GM19240 (cell line): ENCODE measurements around the gene TBC1D16.
"Not testable (repeated sequence)": the region's sequence is repeated elsewhere in the genome, so short reads cannot be mapped to it uniquely, and the experiment has no call there.

ENCODE experiments used
- DNase-seq: peaks from one replicate; pipeline ENCODE4 v3.0.0; 2011; ENCODE audit warnings: low spot score; ENCODE audit not compliant: insufficient read length

TBC1D16 gene

DNA sequence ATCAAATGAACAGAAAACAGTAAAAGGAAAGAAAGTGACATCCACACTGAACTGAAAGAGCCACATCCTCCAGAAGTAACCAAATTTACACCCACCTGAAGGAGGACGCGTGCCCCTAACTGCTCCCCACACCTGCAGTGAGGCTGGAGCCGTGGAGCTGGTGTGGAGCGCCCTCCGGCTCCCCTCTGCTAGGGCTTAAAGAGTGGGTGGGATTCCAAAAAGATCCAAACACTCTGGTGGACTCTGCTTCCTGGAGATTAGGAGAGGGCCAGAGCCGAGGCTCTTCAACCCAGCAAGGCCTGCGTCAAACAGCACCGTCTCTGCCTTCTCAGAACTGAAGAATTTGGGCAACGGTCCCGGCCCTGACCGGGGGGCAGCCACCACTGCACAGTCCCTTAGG is 16.0 kb upstream of the TBC1D16 start:
- no peak for DNase-seq

DNA sequence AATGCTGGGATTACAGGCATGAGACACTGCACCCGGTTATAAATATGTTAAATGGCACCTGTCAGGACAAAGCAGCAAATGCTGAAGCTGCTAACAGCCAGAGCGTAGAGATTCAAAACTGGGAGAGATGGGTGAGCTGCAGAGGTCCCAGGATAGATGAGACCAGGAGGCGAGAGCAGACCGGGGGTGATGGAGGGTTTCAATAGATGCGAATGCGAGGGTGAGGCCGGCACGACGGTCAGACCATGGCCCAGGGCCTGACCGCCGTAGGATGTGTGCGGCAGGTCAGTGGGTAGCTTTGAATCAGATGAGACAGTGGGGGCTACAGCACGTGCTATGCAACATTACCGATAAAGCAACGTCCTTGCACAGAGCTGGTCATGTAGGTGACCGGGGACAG is 15.0 kb upstream of the TBC1D16 start:
- no peak for DNase-seq

DNA sequence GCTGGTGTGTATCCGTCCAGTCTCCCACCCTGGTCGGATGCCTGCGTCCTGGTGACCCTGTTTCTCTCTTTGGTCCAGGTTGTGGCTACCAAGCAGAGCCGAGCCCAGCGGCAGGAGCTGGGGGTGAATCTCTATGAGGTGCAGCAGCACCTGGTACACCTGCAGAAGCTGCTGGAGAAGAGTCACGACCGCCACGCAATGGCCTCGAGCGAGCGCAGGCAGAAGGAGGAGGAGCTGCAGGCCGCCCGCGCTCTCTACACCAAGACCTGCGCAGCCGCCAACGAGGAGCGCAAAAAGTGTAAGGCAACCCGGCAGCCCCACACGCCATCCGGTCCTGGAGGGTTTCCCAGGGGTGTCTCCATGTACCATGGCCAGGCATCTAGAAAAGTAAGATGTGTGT is 14.3 kb upstream of the TBC1D16 start:
- no peak for DNase-seq

DNA sequence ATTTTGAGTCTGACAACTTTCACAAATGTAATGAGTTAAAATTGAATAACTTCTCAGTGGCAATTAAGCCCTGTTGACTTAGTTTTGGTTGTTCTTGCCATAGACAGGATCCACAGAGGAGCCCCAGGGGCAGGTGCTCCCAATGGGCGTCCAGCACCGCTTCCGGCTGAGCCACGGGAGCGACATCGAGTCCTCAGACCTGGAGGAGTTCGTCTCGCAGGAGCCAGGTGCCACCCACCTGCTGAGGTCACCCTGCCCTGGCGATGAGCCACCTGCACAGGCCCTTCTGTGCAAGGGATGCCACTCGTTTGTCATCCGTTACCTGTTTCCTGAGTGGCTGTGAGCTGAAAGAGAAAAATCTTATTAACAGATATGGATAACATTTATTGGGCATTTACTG is 11.5 kb upstream of the TBC1D16 start:
- no peak for DNase-seq

- not testable (repeated sequence) for DNase-seq
These were observed 11.0 kb upstream of the TBC1D16 start for GRCh38 chr17:80046709-80047108.

GRCh38 chr17:80045703-80046102 is 10.0 kb upstream of the TBC1D16 start:
- DNase-seq = no peak

DNA sequence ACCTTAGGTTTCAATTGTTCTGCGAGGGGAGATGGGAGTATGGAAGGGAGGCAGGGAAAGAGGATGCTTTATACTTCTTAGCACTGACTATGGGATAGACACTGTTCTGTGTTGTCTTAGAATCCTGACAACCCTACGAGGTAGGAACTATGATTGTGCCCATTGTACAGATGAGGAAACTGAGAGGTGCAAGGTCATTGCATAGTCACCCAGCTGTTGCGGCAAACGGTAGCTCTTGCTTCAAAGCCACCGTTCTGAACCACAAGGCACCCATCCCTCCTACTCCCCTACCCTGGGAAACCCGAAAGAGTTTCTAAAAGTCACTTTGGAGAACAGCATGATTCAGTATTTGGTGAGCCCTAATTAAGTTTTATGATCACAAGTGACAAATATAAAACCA is 8.3 kb upstream of the TBC1D16 start:
- no peak for DNase-seq

DNA sequence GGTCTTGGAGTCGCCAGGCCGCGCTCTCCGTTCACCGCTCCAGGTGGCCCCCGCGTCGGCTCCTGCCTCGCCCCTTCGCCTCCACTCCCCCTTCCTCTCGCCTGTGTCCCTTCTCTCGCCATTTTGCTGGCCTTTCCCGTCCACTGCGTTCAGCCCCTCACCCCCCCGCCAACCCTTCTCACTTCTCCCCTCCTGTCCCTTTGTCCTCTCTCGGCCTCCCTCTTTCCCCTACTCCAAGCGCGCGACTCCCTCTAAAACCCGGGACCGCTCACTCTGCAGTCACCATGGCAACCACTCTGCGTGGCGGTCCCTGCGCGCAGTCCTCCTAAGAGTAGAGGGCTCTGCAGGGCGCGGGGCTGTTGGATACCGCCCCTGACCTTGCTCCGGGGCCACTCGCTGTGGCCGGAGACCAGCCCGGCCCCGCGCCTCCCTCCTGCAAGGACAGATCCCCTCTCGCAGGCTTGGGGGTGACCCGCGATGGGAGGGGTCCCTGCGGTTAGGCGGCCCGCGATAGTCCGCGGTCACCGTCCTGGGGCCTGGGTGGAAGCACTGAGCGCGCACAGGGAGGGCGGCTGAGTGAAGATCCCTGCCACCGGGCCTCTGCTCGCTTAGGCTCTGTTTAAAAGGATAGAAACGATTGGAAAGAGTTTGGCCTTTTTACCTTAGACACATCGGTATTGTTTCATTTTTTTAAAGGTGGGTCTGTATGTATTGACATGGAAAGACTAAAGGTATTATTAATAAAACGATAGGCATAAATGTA is 1.2 kb upstream of the TBC1D16 start:
- DNase-seq = no peak

DNA sequence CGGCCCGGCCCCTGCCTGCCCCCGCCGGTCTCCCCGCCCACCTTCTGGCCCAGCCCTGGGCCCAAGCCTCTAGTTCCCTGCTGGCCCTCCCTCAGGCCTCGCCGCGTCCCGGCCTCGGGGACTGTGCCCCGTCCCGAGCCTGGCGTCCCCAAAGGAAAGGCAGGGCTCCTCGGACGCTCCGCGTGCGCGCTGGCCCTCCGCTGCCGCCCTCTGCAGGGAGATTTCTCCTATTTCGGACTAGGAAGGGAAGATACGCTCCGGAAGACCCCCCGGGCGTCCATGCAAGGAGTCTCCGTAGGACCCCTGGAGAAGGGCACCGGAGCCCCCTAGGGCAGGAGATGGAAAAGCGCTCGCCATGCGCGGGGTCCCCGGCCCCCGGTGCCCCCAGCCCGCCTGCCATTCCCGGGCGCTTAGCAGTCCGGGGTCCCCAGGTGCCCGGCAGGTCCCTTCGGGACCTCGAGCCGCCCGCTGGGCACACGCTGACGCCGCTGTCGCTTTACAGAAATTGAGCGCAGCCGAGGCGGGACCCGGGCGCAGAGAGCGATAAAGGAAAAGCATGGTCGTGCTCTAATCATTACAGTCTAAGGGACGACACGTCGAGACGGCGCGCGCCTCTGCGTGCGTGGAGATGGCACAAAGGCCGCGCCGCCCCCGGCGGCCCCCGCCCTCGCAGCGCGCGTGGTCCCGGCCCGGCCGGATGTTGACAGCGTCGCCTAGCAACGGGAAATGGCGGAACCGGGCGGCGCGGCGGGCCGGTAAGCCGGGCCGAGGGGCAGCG is 454 bp upstream of the TBC1D16 start, which contains the start of gene CCDC40:
Gene CCDC40, plus strand, starts transcription at position 706 of the 778 bp plus-strand sequence. Its CDS starts 21 bp downstream, at position 727.
- peak; percentile 43 for DNase-seq

DNA sequence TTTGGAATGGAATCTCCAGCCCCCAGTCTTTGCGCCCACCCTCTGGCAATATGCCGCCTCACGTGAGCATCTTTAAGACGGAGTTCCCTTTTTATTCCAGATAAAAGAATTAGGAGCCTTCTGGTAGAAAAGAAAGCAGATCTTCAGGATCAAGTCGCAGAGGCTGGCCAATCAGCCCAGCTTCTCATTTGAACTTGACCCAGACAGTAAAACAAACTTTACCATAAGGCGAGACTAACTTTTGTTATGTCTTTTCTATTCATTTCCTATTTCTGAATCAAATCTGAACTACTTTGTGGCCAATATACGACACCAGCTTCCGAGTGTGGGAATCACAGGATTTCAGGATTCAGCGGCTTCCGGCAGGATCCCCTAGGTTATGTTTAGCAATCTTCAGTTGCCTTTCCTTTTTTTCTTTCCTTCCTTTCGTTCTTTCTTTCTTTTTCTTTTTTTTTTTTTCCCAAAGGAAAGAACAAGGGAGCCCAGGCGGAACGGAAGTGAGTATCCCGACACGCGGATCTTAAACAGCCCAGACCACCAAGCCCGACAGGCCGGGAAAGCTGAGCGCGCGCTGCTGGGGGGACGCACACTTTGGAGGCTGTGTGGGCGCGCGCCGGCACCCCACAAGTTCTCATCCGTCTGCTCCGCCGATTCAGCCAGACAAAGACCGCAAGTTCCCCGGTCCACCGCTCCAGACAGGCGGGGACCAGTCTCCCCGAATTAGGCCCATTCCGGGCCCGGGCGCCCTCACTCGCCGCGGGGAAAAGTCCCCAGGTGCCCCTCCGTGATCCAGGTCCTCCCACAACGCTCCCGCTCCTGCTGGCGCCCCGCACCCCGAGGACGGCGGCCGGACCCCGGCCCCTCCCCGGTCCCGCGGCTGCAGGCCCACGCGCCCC is 633 bp downstream of the TBC1D16 start:
- DNase-seq = no peak

DNA sequence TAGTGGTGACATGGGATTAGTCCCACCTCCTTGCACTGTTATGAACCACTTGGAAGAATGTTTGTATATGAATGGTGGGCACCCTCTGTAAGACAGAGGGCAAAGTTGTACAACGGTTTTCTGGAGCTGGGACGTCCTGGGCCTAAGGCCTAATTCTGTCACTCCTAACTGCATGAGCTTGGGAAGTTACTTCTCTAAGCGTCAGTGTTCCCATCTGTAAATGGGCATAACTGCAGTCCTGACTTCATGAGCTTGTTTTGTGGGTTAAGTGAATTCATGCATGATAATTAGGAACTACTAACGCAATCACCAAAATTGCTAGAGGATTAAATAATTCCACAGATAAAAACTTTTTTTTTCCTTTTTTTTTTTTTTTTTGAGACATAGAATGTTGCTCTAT is 1.8 kb downstream of the TBC1D16 start:
- DNase-seq = no peak

GRCh38 chr17:80032614-80033171 is 3.0 kb downstream of the TBC1D16 start:
- no peak for DNase-seq

GRCh38 chr17:80031691-80032430 is 3.8 kb downstream of the TBC1D16 start:
- no peak for DNase-seq

- no peak for DNase-seq
These were observed 4.8 kb downstream of the TBC1D16 start for GRCh38 chr17:80030730-80031410.

GRCh38 chr17:80029258-80029974 is 6.3 kb downstream of the TBC1D16 start:
- DNase-seq = no peak

DNA sequence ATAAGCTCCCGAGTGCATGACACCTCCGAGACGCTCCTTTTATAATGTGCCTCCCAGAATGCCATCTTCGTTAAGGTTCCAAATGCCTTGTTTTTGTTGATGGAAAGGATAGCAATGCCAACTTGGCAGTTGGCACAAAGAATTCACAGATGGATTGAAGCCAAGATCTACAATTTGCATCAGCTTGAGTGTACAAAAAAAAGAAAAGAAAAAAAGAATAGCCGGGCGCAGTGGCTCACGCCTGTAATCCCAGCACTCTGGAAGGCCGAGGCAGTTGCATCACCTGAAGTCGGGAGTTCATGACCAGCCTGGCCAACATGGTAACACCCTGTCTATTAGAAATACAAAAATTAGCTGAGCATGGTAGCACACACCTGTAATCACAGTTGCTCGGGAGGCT is 7.6 kb downstream of the TBC1D16 start:
- DNase-seq = no peak

DNA sequence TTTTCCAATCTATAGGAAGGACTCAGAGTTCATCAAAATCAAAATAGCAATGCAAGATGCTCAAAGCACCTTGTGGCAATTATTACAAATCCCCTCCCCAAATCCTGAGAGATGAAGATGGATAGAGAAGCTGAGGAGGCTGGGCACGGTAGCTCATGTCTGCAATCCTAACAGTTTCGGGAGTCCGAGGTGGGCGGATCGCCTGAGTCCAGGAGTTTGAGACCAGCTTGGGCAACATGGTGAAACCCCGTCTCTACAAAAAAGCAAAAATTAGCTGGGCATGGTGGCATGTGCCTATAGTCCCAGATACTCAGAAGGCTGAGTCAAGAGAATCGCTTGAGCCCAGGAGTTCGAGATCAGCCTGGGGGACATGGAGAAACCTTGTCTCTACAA is 8.6 kb downstream of the TBC1D16 start:
- DNase-seq = no peak

DNA sequence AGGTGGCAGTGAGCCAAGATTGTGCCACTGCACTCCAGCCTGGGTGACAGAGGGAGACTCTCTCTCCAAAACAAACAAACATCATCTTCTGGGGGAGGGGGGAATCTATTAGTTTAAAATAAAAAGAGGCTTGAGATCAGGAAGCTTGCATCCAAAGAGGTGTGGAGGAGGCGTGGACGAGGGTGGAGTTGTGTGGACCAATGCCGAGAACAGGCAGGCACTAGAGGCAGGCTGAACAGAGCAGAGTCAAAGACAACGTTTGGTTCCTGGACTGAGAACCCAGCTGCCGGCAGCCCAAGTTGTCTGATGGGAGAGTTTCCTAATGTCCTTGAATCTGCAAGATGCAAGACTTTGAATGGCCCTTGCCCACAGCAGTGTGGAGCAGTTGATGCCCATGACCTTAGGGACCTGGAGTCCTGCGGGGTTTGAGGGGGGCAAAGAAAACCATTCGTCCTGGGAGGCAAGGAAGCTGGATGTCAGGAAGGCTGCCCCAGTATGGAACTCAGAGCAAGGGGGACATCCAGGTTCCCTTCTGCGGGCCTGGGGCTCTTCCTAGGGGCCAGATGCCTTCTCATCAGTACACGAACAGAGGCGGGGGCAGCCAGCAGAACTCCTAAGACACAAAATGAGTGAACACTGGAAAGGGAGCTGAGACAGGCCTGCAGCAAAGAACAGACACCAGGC is 9.2 kb downstream of the TBC1D16 start:
- no peak for DNase-seq

GRCh38 chr17:80025796-80026195 is 9.9 kb downstream of the TBC1D16 start:
- DNase-seq = no peak
